T1000 (cell line): Measurements from ENCODE around the gene NECAB2.

Experiments
- DNase-seq: peaks from one replicate; lab custom pipeline; 2025; ENCODE audit warnings: mixed read lengths; lab: John Stamatoyannopoulos, UW

The NECAB2 gene

GRCh38 chr16:83952940-83953795 lies 14.9 kb upstream of the NECAB2 start, which contains the start of gene OSGIN1:
TSS of gene OSGIN1 (plus strand) at chr16:83953240. CDS start at chr16:83957672, 4,432 bp downstream.
- peak; percentile 73 for DNase-seq

- DNase-seq = no peak
These were observed 14.1 kb upstream of the NECAB2 start for GRCh38 chr16:83953796-83954576.

- peak; percentile 21 for DNase-seq
These were observed 13.4 kb upstream of the NECAB2 start for GRCh38 chr16:83954577-83955016.

- DNase-seq = no peak
These were observed 12.6 kb upstream of the NECAB2 start for GRCh38 chr16:83955218-83956130.

GRCh38 chr16:83956336-83957289 lies 11.4 kb upstream of the NECAB2 start:
- peak; percentile 46 for DNase-seq

GRCh38 chr16:83957296-83957855 lies 10.7 kb upstream of the NECAB2 start:
- DNase-seq = no peak

GRCh38 chr16:83958137-83958845 lies 9.8 kb upstream of the NECAB2 start:
- no peak for DNase-seq

- DNase-seq = no peak
These were observed 9.0 kb upstream of the NECAB2 start for GRCh38 chr16:83958846-83959565.

GRCh38 chr16:83959656-83960434 lies 8.2 kb upstream of the NECAB2 start:
- no peak for DNase-seq

GRCh38 chr16:83960521-83961249 lies 7.4 kb upstream of the NECAB2 start:
- DNase-seq = no peak

GRCh38 chr16:83961591-83961990 lies 6.5 kb upstream of the NECAB2 start:
- DNase-seq = no peak

GRCh38 chr16:83963277-83964119 lies 4.5 kb upstream of the NECAB2 start:
- no peak for DNase-seq

GRCh38 chr16:83964684-83965443 lies 3.2 kb upstream of the NECAB2 start:
- no peak for DNase-seq

- no peak for DNase-seq
These were observed 2.4 kb upstream of the NECAB2 start for GRCh38 chr16:83965444-83966152.

- DNase-seq = no peak
These were observed 1.8 kb upstream of the NECAB2 start for GRCh38 chr16:83966153-83966696.
